ENCODE data around the gene KIF22.
"Not testable (repeated sequence)": the region's sequence is repeated elsewhere in the genome, so short reads cannot be mapped to it uniquely, and the experiment has no call there.

KIF22 gene

GRCh38 chr16:29815032-29815721 is 24.6 kb downstream of the KIF22 start:
- DNase-seq (ENCODE audit: low read depth) = no peak

- peak; percentile 98 for DNase-seq (ENCODE audit: low read depth)
These were observed 25.5 kb downstream of the KIF22 start, which contains the start of gene PAGR1 for GRCh38 chr16:29815793-29816693. Gene PAGR1 (plus strand): TSS chr16:29816152. CDS start chr16:29816526, 374 bp downstream.

GRCh38 chr16:29816694-29817441 is 26.3 kb downstream of the KIF22 start:
- no peak for DNase-seq (ENCODE audit: low read depth)

- DNase-seq (ENCODE audit: low read depth) = no peak
These were observed 27.5 kb downstream of the KIF22 start for GRCh38 chr16:29818082-29818481.

GRCh38 chr16:29819506-29819905 is 29.0 kb downstream of the KIF22 start:
- no peak for DNase-seq (ENCODE audit: low read depth)

- no peak for DNase-seq (ENCODE audit: low read depth)
These were observed 29.7 kb downstream of the KIF22 start, which contains the start of gene MVP for GRCh38 chr16:29820271-29820701. Gene MVP (plus strand): TSS chr16:29820462. CDS start chr16:29830550, 10,088 bp downstream.

GRCh38 chr16:29820730-29821642 is 30.4 kb downstream of the KIF22 start:
- no peak for DNase-seq (ENCODE audit: low read depth)

GRCh38 chr16:29821643-29822115 is 31.1 kb downstream of the KIF22 start:
- DNase-seq (ENCODE audit: low read depth) = no peak

GRCh38 chr16:29824589-29825144 is 34.1 kb downstream of the KIF22 start:
- DNase-seq (ENCODE audit: low read depth) = no peak

- DNase-seq (ENCODE audit: low read depth) = peak; percentile 89
These were observed 34.8 kb downstream of the KIF22 start for GRCh38 chr16:29825145-29826044.

GRCh38 chr16:29826342-29826695 is 35.8 kb downstream of the KIF22 start:
- DNase-seq (ENCODE audit: low read depth) = no peak

GRCh38 chr16:29830774-29831173 is 40.2 kb downstream of the KIF22 start:
- DNase-seq (ENCODE audit: low read depth) = no peak

- no peak for DNase-seq (ENCODE audit: low read depth)
These were observed 40.9 kb downstream of the KIF22 start for GRCh38 chr16:29831490-29831889.

- DNase-seq (ENCODE audit: low read depth) = not testable (repeated sequence)
These were observed 42.7 kb downstream of the KIF22 start for GRCh38 chr16:29833219-29833618.

GRCh38 chr16:29834079-29834478 is 43.5 kb downstream of the KIF22 start:
- DNase-seq (ENCODE audit: low read depth) = no peak

GRCh38 chr16:29835926-29836325 is 45.4 kb downstream of the KIF22 start:
- DNase-seq (ENCODE audit: low read depth) = no peak

- DNase-seq (ENCODE audit: low read depth) = no peak
These were observed 46.1 kb downstream of the KIF22 start for GRCh38 chr16:29836623-29837022.

GRCh38 chr16:29837841-29838240 is 47.3 kb downstream of the KIF22 start:
- no peak for DNase-seq (ENCODE audit: low read depth)

GRCh38 chr16:29839822-29840221 is 49.3 kb downstream of the KIF22 start:
- no peak for DNase-seq (ENCODE audit: low read depth)

- no peak for DNase-seq (ENCODE audit: low read depth)
These were observed 49.7 kb downstream of the KIF22 start for GRCh38 chr16:29840240-29840639.
